Measurements from ENCODE around the gene ACTR2. TPM values are rescaled to one million over a fixed set of nuclear protein-coding genes. Genes with fewer than 3 reads are reported as not detected.

The ACTR2 gene
- total RNA-seq, 1 donor from 2014 or later, result 217 TPM

- H3K4me3 Mint-ChIP-seq, result no peak overlapping the region
- H3K27ac Mint-ChIP-seq (ENCODE audit: unreplicated experiment), result no peak overlapping the region
- TF ChIP-seq, protein P1, sequence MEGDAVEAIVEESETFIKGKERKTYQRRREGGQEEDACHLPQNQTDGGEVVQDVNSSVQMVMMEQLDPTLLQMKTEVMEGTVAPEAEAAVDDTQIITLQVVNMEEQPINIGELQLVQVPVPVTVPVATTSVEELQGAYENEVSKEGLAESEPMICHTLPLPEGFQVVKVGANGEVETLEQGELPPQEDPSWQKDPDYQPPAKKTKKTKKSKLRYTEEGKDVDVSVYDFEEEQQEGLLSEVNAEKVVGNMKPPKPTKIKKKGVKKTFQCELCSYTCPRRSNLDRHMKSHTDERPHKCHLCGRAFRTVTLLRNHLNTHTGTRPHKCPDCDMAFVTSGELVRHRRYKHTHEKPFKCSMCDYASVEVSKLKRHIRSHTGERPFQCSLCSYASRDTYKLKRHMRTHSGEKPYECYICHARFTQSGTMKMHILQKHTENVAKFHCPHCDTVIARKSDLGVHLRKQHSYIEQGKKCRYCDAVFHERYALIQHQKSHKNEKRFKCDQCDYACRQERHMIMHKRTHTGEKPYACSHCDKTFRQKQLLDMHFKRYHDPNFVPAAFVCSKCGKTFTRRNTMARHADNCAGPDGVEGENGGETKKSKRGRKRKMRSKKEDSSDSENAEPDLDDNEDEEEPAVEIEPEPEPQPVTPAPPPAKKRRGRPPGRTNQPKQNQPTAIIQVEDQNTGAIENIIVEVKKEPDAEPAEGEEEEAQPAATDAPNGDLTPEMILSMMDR (conservative IDR thresholded peaks at IDR 0.05), result no peak
- no peaks in the 10 kb centered on the region for H3K36me3 Mint-ChIP-seq (ENCODE audit: low read depth)
- H3K9me3 Mint-ChIP-seq, result no peaks in the 10 kb centered on the region
- H3K4me1 Mint-ChIP-seq, result peaks cover 33% of the 10 kb centered on the region
- DNase-seq (ENCODE audit: low read depth, low spot score), result no peak
- H3K27me3 Mint-ChIP-seq (ENCODE audit: low read depth), result no peaks in the 10 kb centered on the region
These were observed 52.1 kb downstream of the ACTR2 start for GRCh38 chr2:65279756-65280155.

DNA sequence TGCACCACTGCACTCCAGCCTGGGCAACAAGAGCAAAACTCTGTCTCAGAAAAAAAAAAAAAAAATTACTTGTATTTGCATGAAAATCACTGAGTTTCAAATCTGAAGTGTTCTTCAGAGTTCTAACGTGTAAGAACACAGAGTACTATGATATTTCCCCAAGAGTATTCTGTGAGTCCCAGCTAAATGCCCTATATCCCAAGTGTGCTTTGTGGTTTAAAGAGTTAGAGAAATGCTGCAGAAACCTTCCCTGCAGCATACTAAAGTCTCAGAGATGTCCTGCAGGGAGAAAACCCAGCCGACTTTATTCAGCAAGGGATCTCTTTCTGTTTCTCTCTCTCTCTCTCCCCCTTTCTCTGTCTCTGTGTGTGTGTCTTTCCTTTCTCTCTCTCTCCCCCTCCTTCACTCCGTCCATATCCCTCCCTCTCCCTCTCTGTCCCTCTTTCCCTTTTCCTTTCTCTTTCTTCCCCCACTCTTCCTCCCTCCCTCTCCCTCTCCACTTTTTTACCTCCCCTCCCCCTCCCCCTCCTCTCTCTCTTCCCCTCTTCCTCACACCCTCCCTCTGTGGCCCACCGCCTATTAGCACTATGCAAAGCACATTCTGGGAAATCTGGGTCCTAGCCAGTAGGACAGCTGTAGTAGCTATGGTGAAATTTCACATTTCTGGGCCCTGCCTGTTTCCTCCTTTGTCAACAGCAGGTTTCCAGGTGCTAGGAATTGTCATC is 54.2 kb downstream of the ACTR2 start:
- Mint-ChIP-seq H3K36me3 (ENCODE audit: low read depth) (no peaks in the 10 kb centered on the region), H3K9me3 (no peaks in the 10 kb centered on the region), H3K4me3 (no peak overlapping the region), H3K27ac (ENCODE audit: unreplicated experiment) (no peak overlapping the region), H3K4me1 (peaks cover 16% of the 10 kb centered on the region), H3K27me3 (ENCODE audit: low read depth) (no peaks in the 10 kb centered on the region)
- DNase-seq (ENCODE audit: low read depth, low spot score), result no peak
- TF ChIP-seq, protein P1 (conservative IDR thresholded peaks at IDR 0.05), result no peak

DNA sequence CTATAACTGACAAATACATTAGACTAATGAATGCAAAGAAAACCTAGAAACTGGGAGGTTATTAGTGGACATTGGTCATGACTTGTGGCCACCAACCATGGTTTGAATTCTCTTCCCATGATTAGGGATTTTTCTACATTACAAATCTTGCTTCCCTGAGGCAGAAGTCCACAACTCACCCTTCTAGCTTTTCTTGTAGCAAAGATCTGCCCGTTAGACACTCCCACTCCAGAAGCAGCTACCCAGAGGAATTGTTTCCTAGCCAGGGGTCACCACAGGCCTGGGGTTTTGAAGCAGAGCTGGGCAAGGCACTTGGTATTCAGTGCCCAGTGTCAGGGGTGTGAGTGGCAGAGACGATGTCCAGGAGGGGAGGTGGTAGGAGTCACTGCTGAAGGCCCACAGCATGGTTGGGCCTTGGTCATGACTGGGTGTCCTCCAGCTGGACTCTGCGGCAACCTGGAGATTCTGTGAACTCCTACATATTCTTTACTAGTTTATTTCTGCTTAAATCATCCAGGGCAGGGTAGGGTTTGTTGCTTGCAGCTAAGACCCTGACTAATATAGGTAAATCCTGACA is 54.9 kb downstream of the ACTR2 start:
- Mint-ChIP-seq H3K27me3 (ENCODE audit: low read depth) (no peaks in the 10 kb centered on the region), H3K36me3 (ENCODE audit: low read depth) (no peaks in the 10 kb centered on the region), H3K4me1 (peaks cover 9% of the 10 kb centered on the region), H3K4me3 (no peak overlapping the region), H3K9me3 (no peaks in the 10 kb centered on the region), H3K27ac (ENCODE audit: unreplicated experiment) (no peak overlapping the region)
- TF ChIP-seq, protein P1 (conservative IDR thresholded peaks at IDR 0.05), result no peak
- no peak for DNase-seq (ENCODE audit: low read depth, low spot score)

DNA sequence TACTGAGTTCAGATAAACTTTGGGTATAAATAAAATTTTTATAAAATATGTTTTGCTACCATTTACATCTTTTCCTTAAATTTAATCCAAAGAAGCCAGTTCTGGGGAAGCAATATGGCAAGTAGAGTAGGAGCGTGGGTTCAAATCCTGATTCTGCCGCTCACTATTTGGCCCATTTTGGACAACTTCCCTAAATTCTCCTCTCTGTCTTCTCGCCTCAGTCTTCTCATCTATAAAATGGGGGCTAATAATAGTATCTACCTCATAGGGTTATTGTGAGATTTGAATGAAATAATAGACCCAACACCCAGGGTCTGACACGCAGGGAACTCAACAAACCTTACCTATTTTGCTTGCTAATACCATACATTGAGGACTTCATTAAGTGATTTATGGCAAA is 59.7 kb downstream of the ACTR2 start:
- H3K27me3 Mint-ChIP-seq (ENCODE audit: low read depth), result no peaks in the 10 kb centered on the region
- H3K4me1 Mint-ChIP-seq, result peaks cover 11% of the 10 kb centered on the region
- no peak for DNase-seq (ENCODE audit: low read depth, low spot score)
- no peak overlapping the region for H3K27ac Mint-ChIP-seq (ENCODE audit: unreplicated experiment)
- H3K9me3 Mint-ChIP-seq, result no peaks in the 10 kb centered on the region
- no peak overlapping the region for H3K4me3 Mint-ChIP-seq
- no peaks in the 10 kb centered on the region for H3K36me3 Mint-ChIP-seq (ENCODE audit: low read depth)
- TF ChIP-seq, protein P1 (conservative IDR thresholded peaks at IDR 0.05), result no peak

DNA sequence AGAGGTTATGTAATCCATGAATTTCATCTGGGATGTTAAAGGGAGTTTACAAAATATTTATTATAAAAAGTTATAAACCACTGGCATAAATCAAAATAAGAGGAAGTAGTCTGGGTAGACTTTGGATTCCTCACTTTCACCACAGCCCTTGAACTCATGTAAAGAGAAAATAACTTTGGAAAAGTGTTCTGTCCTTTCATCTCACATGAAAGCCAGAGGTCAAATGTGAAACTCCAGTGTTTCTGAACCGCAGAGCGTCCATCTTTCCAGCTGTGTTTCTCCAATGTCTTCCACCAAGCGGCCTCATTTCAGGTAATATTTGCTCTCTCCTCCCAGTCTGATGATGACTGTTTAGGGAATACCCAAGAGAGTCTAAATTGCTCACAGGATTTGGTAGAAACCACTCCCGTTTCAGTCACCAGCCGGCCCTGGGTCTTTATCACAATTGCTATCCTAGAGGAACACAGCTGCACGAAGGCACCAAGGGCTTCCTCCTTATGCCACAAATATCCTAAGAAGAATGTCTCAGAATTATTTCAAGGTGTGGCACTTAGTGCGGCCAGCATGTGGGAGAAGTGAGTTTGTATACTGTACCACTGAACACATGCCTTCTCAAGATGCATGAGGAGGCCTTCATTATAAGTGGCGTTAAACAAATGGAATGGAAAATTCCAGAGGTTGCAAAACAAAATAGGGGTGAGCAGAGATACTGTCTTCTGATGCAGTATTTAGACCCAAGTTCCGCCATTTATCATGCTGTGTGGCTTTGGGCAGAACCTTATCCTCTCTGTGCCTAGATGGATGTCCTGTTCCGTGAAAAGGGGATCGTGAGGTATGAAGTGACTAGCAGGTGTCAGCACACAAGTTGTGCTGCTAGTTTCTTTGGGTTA is 63.8 kb downstream of the ACTR2 start:
- Mint-ChIP-seq H3K9me3 (no peaks in the 10 kb centered on the region), H3K4me3 (no peak overlapping the region), H3K27ac (ENCODE audit: unreplicated experiment) (no peak overlapping the region), H3K4me1 (peaks cover 34% of the 10 kb centered on the region), H3K36me3 (ENCODE audit: low read depth) (no peaks in the 10 kb centered on the region), H3K27me3 (ENCODE audit: low read depth) (no peaks in the 10 kb centered on the region)
- DNase-seq (ENCODE audit: low read depth, low spot score), result no peak
- TF ChIP-seq, protein P1 (conservative IDR thresholded peaks at IDR 0.05), result no peak

Data from neural crest cell (in vitro differentiated cells).